ENCODE measurements around the gene EML2.

DNA sequence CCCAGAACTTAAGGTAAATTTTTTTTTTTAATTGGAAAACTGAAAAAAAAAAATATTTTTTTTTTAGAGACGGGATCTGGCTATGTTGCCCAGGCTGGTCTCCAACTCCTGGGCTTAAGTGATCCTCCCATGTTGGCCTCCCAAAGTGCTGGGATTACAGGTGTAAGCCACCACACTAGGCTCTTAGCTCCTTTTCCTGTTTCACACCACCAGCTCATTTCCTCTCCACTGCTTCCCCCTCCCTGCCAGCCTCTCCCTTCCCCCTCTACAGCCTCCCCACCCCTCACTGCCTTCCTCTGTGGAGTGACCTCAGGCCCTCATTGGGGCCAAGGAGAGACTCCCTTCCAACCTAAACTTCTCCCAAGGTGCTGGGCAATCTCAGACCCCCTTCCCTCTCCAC lies 24.6 kb upstream of the EML2 start:
- TF ChIP-seq POLR2A (IDR thresholded peaks at IDR 0.05; ENCODE audit: low read depth, low read length) = no peak
- no peak for TF ChIP-seq POLR2AphosphoS5 (IDR thresholded peaks at IDR 0.05; ENCODE audit: low read depth, low read length)
- TF ChIP-seq TAF1 (IDR thresholded peaks at IDR 0.05; ENCODE audit: borderline replicate concordance, low read depth, low read length) = no peak

All from GM12892 (cell line).